ENCODE measurements around the gene MMD.

- TF ChIP-seq CTCF (IDR thresholded peaks at IDR 0.05) (no peak), POLR2AphosphoS5 (IDR thresholded peaks at IDR 0.05) (no peak), POLR2A (IDR thresholded peaks at IDR 0.05) (no peak), EP300 (IDR thresholded peaks at IDR 0.05) (no peak)
Measured at GRCh38 chr17:55424893-55425540, 3.4 kb upstream of the MMD start.
